Fibroblast of skin of abdomen (primary cell): ENCODE measurements around the gene CRYGC. TPM values are rescaled to one million over a fixed set of nuclear protein-coding genes. Genes with fewer than 3 reads are reported as not detected.
"Not testable (repeated sequence)": the region's sequence is repeated elsewhere in the genome, so short reads cannot be mapped to it uniquely, and the experiment has no call there.

Experiments
- DNase-seq: peaks from one replicate; pipeline ENCODE4 v3.0.0-alpha.2; 2013
- polyA plus RNA-seq, 2 experiments: library from polyadenylated mRNA; unstranded; fragments of 120-200 nt; gene quantifications; one replicate each; pipeline ENCODE4 v1.2.1, GENCODE V29; 2013; ENCODE audit not compliant: insufficient read length in 2 of 2

CRYGC gene
- not detected for polyA plus RNA-seq (2013, experiment 1 of 2; ENCODE audit: insufficient read length)
- polyA plus RNA-seq (2013, experiment 2 of 2; ENCODE audit: insufficient read length) = not detected

DNA sequence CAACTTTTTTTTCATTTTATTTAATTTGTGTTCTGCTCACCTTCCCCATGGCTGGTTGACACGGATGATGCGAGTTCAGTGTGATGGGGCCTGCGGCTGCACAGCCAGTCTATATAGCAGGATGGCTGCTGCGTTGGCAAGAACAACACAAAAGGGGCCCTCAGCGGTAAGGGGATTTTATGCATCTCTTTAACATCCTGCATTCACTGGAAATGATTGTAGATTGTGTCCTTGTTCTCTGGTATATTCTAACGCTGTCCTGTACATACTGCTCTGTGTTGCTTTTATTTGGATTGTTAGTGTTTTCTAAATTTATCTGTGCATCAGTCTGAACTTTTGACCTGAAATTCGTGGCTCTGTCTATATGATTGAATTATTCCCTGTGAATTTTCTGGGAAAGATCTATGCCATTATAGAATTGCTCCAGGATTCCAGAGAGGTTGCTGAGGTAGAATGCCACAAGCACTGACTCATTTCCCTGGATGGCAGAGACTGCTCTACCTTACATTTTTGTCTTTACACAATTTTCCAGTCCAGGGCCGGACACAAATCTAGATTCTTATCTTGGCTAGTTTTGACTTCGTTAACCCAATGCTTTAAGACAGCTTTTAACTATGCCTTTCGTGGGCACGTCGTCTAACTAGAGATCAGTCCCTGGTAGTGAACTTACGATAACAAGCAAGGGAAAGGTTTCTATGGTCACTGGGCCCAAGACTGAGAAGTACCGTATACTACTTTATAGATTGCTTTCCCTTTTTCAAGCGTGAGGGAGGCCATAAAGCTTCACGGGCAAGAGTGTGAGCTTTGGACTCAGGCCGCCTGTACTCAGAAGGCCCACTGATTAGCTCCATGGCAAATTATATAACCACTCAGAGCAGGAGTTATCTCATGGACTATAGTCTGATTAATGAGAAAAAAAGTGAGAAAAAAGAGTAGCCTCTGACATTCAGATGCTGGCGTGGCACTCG, at the start of gene CRYGC:
Gene CRYGC, minus strand, starts transcription at position 85 of the 968 bp plus-strand sequence. Its CDS starts 36 bp downstream, at position 49.
- no peak for DNase-seq

GRCh38 chr2:208179028-208179609, 49.5 kb upstream of the CRYGC start:
- DNase-seq = no peak

DNA sequence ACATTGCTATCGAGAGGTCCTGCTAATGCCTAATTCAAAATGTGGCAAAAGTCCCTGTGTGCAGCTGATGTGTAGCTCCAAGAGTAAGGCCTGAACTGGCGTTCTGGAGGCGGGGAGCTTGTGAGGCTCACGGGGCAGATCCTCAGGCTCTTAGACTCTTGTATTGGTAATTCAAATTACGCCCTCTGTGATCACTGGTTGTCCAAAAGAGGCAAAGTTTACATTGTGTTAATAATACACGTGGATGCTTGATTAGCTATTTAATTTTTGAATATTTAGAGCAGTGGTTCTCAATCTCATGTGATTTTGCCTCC, 46.2 kb upstream of the CRYGC start:
- DNase-seq = no peak

DNA sequence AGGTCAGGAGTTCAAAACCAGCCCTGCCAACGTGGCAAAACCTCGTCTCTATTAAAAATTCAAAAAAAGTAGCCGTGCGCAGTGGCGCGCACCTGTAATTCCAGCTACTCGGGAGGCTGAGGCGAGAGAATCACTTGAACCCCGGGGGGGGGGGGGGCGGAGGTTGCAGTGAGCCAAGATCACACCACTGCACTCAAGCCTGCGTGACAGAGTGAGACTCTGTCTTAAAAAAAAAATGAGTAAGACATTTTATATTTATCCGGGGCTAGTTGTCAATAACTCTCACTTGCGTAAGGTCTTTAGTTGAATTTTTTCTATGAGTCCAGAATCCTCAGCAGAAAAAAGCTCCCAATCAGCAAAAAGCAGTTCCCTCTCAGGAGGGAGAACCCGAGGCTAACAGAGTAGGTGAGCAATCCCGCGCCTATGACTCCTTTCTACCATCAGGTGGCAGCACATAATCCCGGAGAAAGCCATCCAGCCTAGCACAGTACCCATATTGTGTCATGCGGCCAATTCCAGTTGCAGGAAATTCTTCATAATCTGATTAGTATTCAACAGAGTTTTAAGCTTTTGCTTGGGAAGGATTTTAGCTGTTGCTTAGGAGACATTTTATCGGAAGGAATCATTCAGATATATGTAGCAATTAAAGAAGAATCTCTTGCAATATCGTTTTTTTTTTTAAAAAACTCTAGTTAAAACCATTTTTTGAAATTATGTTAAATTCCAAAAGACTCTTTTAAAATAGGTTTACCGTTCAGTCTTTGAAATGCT, 45.6 kb upstream of the CRYGC start:
- DNase-seq = peak; percentile 74

GRCh38 chr2:208174144-208174543, 44.5 kb upstream of the CRYGC start:
- DNase-seq = no peak

GRCh38 chr2:208172125-208172524, 42.5 kb upstream of the CRYGC start:
- no peak for DNase-seq

DNA sequence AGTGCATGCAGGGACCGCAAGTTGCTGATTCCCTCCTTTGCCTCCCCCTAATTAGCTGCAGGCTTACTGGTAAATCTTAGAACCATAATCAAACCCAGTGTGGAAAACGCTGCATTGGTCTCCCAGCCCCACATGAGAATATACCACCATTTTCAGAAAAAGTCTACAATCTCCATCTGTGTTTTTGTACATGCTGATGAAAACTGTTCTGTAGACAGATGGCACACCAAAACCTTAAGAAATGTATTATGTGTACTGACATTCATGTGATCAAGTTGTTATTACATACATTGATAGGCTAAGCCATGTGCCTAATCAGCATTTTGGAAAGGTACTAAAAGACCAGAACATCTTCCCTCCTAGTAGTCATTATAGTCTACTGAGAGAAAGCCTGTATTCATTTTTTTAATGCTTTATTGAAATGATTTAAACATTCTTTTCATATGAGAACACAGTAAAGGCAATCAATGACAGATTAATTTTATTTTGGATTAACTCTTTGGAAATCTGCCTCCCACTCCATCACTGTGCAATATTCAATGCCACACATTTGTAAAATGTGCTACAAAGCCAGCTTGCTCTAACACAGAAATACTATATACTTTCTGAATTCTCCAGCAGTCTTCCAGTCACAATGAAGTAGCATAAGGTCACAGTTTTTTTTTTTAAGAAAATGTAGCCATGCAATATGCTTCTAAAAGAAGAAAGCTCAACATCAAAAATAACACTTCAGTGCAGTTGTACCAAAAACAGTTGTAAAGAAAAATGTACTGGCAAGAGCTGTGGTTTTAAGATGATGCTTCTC, 35.5 kb upstream of the CRYGC start:
- no peak for DNase-seq

- DNase-seq = no peak
These were observed 33.9 kb upstream of the CRYGC start, which contains the start of gene CRYGA for GRCh38 chr2:208163489-208163888. CRYGA (minus strand) TSS chr2:208163589; CDS start chr2:208163556, 33 bp downstream.

DNA sequence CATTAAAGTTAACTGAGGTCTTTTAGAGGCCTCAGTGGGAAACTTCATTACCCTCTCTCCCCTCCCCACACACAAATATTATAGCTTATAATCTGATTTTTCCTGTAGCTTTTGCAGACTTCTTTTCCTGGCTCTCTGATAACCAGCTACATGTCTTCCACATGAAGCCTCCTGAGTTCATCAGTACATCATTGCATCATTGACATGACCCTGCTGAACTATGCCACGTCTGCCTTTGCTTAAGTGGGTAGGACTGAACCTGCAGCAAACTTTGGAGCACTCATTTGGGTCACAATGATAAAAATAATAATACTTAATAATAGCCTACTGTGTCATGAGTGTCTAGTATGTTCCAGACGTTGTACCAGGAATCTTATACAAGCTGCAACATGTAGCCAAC, 26.8 kb upstream of the CRYGC start:
- DNase-seq = no peak

DNA sequence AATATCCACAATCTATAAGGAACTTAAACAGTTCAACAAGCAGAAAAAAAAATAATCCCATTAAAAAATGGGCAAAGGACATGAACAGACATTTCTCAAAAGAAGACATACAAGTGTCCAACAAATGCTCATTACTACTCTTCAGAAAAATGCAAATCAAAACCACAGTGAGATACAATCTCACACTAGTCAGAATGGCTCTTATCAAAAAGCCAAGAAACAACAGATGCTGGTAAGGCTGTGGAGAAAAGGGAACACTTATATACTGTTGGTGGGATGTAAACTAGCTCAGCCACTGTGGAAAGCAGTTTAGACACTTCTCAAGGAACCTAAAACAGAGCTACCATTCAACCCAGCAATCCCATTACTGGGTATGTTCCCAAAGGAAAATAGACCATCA, 23.5 kb upstream of the CRYGC start:
- DNase-seq = no peak

GRCh38 chr2:208150956-208151355, 21.3 kb upstream of the CRYGC start:
- DNase-seq = no peak

GRCh38 chr2:208150094-208150493, 20.5 kb upstream of the CRYGC start:
- no peak for DNase-seq

DNA sequence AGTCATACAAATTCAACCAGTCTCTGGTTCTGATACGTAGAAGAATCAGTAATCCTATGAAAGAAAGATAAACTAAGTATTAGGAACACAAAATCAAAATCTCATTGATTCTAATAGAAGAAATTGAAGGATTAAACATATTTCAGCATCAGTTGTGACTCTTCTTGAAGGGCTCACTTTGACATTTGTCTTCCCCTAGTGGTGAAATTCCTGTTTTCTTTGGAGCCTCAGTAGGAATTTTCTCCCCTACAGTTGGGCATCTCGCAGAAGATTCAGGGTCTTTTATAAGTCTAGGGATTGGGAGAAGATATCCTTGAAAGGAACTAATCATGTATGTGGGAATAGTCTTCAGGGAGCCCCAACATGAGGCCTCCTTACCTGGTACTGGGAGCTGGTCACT, 19.2 kb upstream of the CRYGC start:
- DNase-seq = no peak

- no peak for DNase-seq
These were observed 18.1 kb upstream of the CRYGC start for GRCh38 chr2:208147759-208148158.

- DNase-seq = no peak
These were observed 17.4 kb upstream of the CRYGC start for GRCh38 chr2:208147008-208147407.

GRCh38 chr2:208146006-208146405, 16.4 kb upstream of the CRYGC start, which contains the start of gene CRYGB:
CRYGB (minus strand) TSS chr2:208146158; CDS start chr2:208146120, 38 bp downstream.
- DNase-seq = no peak

GRCh38 chr2:208142925-208143799, 13.5 kb upstream of the CRYGC start:
- no peak for DNase-seq

GRCh38 chr2:208142240-208142924, 12.8 kb upstream of the CRYGC start:
- DNase-seq = peak; percentile 7

DNA sequence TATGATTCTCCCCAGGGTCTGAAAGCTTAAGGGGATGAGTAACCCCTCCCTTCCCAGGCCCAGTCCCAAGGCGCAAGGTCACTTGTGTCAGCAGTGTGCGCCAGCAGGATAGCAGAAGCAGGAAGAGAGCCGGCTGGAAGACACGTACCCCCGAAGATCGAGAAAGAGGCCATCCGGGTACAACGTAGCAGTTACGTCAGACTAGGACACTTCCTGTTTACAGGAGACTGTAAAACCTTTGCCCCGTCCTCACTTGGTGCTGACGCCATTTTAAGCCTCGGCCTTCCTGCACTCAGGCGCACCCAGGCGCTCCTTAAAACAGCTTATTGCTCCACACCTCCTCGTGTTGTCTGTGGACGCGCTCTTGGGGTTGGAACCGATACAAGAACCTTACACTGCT, 9.8 kb upstream of the CRYGC start:
- no peak for DNase-seq

- DNase-seq = not testable (repeated sequence)
These were observed 8.7 kb upstream of the CRYGC start for GRCh38 chr2:208138334-208138733.
